ENCODE results near the gene UROS. TPM values are rescaled to one million over a fixed set of nuclear protein-coding genes. Genes with fewer than 3 reads are reported as not detected.

Gene UROS
- total RNA-seq, 4 donors from 2014 or later: 24.0 to 29.2 (median 27.5) TPM

- WGBS, 2 donors: 0 to 1% methylated on average over 20 of the region's 20 CpGs
- no peak for DNase-seq (ENCODE audit: low spot score in 2 of 2)
- intact Hi-C loops (cut with DNase I; ENCODE audit: low total_unique reads): no loop called here
- no peak for TF ChIP-seq POLR2A (IDR thresholded peaks at IDR 0.05)
- TF ChIP-seq, protein P1, sequence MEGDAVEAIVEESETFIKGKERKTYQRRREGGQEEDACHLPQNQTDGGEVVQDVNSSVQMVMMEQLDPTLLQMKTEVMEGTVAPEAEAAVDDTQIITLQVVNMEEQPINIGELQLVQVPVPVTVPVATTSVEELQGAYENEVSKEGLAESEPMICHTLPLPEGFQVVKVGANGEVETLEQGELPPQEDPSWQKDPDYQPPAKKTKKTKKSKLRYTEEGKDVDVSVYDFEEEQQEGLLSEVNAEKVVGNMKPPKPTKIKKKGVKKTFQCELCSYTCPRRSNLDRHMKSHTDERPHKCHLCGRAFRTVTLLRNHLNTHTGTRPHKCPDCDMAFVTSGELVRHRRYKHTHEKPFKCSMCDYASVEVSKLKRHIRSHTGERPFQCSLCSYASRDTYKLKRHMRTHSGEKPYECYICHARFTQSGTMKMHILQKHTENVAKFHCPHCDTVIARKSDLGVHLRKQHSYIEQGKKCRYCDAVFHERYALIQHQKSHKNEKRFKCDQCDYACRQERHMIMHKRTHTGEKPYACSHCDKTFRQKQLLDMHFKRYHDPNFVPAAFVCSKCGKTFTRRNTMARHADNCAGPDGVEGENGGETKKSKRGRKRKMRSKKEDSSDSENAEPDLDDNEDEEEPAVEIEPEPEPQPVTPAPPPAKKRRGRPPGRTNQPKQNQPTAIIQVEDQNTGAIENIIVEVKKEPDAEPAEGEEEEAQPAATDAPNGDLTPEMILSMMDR (IDR thresholded peaks at IDR 0.05): no peak
- peak overlapping the region; percentile 93 for H3K4me3 ChIP-seq (ENCODE audit: low read depth, poor library complexity, severe bottlenecking)
These were observed 699 bp upstream of the UROS start for GRCh38 chr10:125823663-125824251.

GRCh38 chr10:125820701-125821100, 2.4 kb downstream of the UROS start:
- intact Hi-C loops (cut with DNase I; ENCODE audit: low total_unique reads): no loop called here
- 57 to 67% methylated on average over 1 of the region's 1 CpG for WGBS, 2 donors
- DNase-seq (ENCODE audit: low spot score in 2 of 2): no peak
- no peak overlapping the region for H3K4me3 ChIP-seq (ENCODE audit: low read depth, poor library complexity, severe bottlenecking)
- TF ChIP-seq POLR2A (IDR thresholded peaks at IDR 0.05): no peak
- TF ChIP-seq, protein P1 (IDR thresholded peaks at IDR 0.05): no peak

DNA sequence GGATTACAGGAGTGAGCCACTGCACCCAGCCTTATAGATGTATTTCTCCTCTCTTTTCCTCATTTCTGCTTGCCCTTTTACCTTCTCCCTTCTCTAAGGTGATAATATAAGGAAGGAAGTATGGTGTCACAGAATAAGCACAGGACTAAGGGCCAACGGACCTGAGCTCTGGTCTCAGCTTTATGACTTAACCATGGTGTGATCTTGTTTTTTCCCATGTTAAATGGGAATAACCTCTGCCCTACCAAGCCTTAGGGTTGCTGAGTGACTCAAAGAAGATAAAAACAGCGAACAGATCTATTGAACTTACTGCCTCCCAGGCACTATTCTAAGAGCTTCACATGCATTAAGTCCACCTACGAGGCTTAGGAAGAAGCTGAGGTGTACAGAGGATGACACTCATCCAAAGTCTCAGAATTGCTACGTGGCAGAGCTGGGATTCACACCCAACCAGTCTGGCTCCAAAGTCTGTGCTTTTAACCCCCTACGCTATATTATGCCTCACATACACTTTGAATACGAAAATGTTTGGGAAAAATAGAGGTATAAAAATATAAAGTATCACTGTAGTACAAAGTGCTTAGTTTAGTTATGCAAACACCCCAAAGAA, 5.6 kb downstream of the UROS start:
- intact Hi-C loops (cut with DNase I; ENCODE audit: low total_unique reads): no loop called here
- WGBS, 2 donors: 88 to 89% methylated on average over 6 of the region's 6 CpGs
- H3K4me3 ChIP-seq (ENCODE audit: low read depth, poor library complexity, severe bottlenecking): no peak overlapping the region
- no peak for DNase-seq (ENCODE audit: low spot score in 2 of 2)
- TF ChIP-seq, protein P1 (IDR thresholded peaks at IDR 0.05): no peak
- no peak for TF ChIP-seq POLR2A (IDR thresholded peaks at IDR 0.05)

- DNase-seq (ENCODE audit: low spot score in 2 of 2): no peak
- intact Hi-C loops (cut with DNase I; ENCODE audit: low total_unique reads): no loop called here
- TF ChIP-seq, protein P1 (IDR thresholded peaks at IDR 0.05): no peak
- TF ChIP-seq POLR2A (IDR thresholded peaks at IDR 0.05): no peak
- no peak overlapping the region for H3K4me3 ChIP-seq (ENCODE audit: low read depth, poor library complexity, severe bottlenecking)
- WGBS, 2 donors: 91 to 92% methylated on average over 4 of the region's 4 CpGs
These were observed 6.5 kb downstream of the UROS start for GRCh38 chr10:125816548-125816947.

GRCh38 chr10:125815764-125816163, 7.3 kb downstream of the UROS start:
- DNase-seq (ENCODE audit: low spot score in 2 of 2): no peak
- intact Hi-C loops (cut with DNase I; ENCODE audit: low total_unique reads): no loop called here
- TF ChIP-seq POLR2A (IDR thresholded peaks at IDR 0.05): no peak
- TF ChIP-seq, protein P1 (IDR thresholded peaks at IDR 0.05): no peak
- whole genome bisulfite sequencing, 2 donors: 0 to 36% methylated on average over 1 of the region's 1 CpG
- no peak overlapping the region for H3K4me3 ChIP-seq (ENCODE audit: low read depth, poor library complexity, severe bottlenecking)
